Stimulated activated CD4-positive, alpha-beta T cell treated with anti-CD3 and anti-CD28 coated beads, Interleukin-2, amount 100 ng/mL, for 48 hours (primary cell): Measurements from ENCODE around the gene TUFT1.

Experiments used
- DNase-seq, 2 donors: peaks; one replicate each; pipeline ENCODE4 v3.0.0-alpha.2; 2020

The TUFT1 gene, protein sequence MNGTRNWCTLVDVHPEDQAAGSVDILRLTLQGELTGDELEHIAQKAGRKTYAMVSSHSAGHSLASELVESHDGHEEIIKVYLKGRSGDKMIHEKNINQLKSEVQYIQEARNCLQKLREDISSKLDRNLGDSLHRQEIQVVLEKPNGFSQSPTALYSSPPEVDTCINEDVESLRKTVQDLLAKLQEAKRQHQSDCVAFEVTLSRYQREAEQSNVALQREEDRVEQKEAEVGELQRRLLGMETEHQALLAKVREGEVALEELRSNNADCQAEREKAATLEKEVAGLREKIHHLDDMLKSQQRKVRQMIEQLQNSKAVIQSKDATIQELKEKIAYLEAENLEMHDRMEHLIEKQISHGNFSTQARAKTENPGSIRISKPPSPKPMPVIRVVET

DNA sequence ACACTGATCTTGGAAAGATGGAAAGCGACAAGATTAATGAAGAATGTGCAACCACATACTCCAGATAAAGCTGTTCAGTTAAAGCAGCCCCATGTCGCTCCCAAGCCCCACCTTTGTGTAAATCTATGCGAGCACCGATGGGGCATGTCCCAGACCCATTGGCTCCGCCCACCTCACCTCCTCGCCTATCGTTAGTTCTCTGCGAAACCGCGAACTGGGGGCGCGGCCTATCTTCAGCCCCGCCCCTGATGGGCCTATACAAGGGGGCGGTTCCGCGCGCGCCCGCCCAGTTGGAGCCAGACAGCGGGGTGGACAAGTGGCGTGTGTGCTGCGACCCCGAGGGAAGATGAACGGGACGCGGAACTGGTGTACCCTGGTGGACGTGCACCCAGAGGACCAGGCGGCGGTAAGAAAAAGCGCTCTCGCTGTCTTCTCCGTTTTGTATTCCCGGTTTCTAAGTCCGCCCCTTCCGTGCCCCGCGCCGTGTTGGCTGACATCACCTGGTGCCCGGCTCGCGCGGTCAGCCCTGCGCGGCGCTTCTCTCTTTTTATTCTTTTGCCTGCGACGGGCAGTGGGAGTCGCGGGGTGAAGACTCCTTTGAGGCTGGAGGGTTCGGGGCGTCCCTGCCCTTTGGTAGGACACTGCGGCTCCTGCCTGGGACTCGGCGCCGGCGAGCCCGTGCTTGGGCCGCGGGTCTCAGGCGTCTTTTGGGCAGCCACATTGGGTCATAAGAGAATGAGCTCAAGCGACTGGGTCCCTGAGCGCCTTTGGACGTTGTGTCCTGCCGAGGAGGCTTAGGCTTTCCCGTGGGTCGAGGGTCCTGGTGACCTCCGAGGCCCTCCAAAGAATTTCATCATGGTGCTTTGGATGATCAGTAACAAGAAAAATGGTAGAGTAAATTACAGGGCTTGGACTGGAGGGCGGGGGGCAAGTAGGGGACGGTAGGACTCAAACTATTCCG lies at the start of gene TUFT1:
Gene TUFT1 (plus strand): TSS at position 289 of the 961 bp plus-strand sequence. CDS start 58 bp downstream, at position 347.
- DNase-seq = peak; percentile 93 to 96

DNA sequence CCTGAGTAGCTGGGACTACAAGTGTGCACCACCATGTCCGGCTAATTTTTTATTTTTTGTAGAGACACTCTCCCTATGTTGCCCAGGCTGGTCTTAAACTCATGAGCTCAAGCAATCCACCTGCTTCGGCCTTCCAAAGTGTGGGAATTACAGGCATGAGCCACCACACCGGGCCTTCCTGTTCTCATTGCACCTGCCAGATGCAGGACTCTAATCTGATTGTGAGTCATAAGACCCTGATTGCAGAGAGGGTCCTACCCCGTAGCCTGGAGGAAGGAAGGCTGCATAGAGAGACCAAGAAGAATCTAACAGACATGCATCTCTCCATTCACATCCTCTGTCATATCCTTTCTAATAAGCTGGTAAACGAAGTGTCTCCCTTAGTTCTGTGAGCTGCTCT lies 48.5 kb upstream of the TUFT1 start:
- DNase-seq = no peak

DNA sequence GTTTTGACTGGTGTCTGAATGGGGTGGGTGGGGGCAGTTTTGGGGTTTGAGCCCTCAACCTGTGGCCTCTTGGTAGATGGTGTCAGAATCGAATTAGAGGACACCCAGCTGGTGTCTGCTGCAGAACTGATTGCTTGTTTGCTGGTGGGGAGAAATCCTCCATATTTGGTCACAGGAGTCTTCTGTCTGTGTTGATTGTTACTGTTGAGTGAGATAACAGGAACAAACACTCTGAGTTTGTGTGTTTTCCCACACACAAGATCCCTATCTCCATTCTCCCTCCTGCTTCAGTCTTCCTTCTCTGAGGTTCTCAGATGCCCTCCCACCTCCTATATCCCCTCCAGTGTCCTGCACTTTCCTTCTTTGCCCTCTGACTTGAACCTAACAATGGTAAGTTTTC lies 48.0 kb upstream of the TUFT1 start:
- no peak for DNase-seq

DNA sequence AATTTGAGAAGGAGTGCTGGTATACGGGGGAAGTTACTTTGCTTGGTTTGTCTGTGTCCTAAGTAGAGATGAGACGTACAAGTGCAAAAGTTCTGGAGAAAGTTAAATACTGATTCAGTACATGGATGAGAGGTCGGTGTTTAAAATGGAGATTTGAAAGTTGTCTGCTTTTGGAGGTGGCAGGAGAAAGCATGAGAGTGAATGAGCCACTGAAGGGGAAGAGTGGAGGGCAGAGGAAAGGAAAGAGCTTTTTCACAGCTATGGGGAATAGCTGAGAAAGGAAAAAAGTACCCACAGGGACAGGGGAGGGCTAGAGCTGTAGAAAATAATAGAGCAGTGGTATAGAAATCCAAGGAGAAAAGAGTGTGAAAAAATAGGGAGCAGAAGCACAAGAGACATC lies 47.1 kb upstream of the TUFT1 start:
- DNase-seq = no peak

DNA sequence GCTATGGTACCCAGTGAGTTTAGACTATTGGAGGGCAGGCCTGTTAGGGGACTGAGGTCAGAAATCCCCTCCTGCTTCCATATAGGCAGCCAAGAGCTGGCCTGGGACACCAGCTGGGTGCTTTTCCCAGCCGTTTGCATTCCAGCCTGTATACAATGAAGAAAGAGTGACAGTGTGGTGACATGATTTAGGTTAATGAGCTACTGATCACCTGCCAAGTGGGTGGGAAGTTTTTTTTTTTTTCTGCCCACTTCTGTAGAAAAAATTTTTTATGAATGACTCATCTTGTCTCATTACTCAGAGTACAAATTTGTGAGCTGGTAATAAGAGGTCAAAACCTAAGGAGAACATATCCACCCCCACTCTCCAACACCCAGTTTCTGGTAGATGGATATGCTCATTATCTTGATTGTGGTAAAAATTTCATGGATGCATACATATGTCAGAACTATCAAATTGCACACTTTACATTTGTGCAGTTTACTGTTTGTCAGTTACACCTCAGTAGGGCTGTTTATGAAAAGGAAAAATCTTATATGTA lies 45.3 kb upstream of the TUFT1 start:
- DNase-seq = no peak

DNA sequence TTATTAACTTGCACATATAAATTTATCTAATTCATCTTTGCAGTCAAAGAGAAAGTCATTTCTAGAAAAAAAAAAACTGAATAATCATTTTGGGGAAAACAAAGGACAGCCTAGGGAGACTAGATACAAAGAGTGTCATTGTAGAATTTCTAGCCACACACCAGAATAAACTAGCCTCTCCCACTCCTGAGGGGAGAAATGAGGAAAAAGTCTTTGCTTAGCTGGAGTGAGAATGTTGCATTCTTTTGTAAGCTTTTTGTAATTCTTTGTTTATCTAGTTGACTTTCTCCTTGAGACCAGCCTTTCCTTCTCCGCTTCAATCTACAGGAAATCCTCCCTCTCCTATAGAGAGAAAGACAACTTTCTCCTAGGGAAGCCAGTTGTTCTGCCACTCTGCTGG lies 44.8 kb upstream of the TUFT1 start:
- DNase-seq = no peak

DNA sequence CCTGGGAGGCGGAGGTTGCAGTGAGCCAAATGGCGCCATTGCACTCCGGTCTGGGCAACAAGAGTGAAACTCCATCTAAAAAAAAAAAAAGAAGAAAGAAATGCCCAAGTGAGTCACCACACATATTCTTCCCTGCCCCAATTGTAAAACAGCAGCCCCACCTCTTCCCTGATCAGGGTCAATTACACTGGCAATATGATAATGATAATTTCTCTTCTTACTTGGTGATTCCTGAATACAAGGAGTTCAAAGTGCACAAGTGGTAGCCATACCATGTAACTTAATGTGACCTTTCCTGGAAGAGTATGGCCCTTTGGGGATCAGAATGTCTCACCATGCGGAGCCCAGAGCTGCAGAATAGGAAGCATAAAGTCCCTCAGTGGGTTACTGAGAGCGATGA lies 40.7 kb upstream of the TUFT1 start:
- no peak for DNase-seq

DNA sequence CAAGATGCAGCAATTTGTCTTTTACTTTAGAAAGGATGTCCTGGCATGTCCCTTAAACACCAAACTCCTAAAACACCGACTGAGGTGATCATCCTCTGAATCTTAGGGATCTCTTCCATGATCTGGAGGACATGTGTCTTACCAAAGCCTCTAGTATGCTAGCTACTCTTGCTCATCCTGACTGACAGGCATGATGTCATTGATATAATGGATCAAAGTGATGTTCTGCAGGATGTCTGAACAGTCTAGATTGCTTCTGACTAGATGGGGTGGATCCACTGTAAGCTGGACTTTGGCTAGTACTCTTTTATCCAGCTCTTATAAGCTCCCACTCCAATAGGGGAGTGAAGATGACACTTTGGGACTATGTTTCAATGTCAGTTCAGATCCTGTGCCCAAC lies 40.2 kb upstream of the TUFT1 start:
- no peak for DNase-seq

DNA sequence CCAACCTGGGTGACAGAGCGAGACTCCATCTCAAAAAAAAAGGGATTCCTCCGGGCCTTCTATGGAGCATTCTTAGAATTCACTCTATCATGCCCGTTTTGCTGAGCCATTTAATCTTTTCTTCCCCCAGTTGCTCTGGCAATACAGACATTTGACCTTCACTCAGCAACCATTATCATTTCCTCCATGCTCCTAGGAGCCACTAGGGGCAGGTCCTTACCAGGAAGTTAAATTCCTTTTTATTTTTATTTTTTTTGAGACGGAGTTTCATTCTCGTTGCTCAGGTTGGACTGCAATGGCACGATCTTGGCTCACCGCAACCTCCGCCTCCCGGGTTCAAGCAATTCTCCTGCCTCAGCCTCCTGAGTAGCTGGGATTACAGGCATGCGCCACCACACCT lies 38.6 kb upstream of the TUFT1 start:
- DNase-seq = no peak

DNA sequence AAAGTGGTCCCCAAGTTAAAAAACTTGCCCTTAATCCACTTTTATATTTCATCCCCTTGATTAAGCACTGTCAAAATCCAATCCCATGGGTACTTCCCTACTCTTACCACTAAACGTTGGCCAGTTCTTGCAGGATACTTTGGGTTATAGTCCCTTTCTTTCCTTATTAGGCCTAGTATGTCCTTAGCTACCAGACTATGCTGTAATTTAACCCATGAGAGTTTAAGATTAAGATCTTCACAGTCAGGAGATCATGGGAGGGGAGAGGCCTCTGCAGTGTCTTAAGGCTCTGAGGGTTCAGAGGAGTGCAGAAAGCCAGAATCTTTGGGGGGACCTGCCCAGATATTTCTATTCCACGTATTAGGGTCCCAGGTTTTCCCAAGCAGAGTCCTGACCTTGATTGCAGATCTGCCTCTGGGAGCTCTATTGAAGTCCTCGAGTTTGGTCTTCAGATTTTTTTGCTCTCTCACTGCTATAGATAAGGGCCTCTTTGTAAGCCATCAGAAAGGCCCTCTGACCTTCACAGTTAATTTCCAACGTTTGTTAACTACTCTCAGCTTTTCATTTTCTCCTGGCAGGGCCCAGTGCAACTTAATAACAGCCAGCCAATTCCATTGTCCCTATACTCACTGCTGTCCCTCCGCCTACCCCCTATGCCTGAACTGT lies 37.9 kb upstream of the TUFT1 start:
- DNase-seq = no peak

DNA sequence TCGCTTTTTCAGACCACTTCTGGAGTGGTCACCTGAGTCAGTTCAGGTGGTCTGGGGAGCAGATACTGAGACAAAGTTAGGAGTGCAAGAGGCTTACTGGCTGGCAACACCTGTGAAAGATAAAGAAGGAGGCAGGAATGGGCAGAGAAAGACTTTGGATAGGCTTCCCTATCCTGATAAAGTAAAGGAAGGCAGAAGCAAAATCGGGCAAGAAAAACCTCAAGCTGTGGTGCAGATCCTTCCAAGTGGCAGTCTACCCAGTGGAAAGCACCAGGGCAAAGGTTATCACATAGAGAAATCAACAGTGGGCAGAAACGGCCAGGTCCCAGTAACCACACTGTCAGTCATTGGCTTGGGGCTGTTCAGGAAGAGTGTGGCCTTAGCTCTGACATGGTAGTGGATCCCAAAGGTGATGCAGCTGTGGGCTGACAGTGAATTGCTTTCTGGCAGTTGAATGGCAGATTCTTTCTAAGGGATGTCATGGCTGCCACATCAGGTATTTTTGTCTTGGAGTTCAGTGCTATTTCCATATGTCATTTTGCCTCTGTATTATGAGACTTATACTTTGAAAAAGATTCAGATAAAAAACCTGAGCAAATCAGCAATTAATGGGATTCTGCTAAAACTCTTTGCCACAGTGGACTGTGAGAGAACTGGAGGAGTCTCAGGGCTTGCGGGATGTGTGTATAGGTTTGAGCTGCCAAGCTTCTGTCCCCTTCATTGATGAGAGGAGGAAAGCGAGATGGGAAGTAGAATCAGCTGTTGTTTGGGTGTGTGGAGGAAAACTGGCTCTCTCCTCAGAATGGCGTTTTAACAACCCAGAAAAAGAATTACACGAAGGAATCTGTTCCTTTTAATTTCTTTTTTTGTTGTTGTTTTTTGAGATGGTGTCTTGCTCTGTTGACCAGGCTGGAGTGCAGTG lies 37.0 kb upstream of the TUFT1 start:
- DNase-seq = no peak

DNA sequence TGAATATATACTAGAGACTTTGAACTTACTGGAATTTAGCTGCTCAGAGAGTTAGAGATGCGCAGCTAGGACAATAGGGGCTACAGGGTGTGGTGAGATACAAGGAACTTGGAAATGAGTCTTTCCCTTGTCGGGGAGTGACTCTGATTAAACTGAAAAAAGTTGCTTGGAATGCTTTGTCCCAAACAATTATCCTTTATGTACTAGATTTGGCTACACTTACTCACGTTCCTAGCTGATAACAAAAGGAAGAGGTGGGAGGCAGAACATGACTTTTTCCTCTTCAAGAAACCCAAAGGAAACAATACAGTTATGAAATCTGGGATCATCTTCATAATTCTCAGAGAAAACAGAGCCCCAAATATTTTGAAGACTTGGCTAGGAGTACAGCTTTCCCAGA lies 35.9 kb upstream of the TUFT1 start:
- DNase-seq = no peak

DNA sequence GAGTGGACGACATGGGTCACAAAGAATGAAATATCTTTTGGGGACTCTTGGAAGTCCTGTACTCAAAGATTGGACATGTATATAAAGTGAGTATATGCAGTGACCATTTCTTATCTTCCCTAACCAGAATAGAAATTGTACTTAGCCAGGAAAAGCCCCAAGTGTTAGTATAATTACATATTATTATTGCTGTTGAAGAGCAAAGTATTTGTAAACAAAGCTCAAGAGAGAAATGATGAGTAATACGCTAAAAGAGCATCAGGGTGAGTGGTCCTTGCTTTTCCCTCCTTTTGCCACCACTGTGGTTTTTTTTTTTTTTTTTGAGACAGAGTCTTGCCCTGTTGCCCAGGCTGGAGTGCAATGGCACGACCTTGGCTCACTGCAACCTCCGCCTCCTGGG lies 35.4 kb upstream of the TUFT1 start:
- DNase-seq = no peak

DNA sequence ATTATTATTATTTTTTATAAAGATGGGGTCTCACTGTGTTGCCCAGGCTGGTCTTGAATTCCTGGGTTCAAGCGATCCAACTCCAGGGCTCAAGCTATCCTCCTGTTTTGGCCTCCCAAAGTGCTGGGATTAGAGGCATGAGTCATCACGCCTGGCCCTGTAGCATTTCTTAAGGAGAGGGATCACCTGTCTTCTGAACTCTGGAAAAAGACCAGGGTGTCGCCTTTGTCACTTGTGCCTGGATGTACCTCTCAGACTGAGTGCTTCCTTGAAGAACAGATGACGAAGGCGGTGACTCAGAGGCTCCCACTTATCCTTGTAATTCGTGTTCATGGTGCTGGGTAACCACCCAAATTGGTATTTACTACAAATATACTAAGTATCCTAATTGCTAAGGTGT lies 31.3 kb upstream of the TUFT1 start:
- DNase-seq = no peak

DNA sequence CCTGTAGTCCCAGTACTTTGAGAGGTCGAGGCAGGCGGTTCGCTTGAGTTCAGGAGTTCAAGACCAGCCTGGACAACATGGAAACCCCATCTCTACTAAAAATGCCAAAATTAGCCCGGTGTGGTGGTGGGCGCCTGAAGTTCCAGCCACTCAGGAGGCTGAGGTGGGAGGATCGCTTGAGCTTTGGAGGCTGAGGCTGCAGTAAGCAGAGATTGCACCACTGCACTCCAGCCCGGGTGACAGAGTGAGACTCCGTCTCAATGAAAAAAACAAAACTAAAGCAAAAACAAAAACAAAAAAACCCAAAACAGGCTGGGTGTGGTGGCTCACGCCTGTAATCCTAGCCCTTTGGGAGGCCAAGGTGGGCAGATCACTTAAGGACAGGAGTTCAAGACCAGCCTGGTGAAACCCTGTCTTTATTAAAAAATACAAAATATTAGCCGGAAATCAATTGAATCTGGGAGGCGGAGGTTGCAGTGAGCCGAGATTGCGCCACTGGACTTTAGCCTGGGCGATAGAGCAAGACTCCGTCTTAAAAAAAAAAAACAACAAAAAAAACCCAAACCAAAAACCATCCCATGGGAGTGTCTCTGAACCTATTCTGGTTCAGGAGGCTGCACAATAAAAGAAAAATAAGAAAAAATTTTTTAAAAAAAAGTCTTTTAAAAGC lies 30.6 kb upstream of the TUFT1 start:
- DNase-seq = no peak

DNA sequence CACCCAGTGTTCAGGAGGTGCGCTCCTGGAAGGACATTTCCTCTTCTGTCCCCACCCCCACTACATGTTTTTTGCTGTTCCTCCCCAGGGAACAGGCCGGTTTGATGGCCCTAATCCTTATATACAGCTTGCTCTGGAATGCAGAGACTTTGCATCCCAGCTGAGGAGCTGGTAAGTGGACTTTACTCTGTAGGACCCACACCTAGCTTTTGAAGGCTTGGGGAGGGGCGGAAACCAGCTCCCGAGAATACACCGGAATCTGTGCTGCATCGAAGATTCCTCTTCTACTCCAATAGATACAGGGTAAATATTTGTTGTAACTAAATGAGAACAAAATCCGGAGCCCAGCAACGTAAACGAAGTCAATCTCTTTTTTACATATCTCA lies 30.1 kb upstream of the TUFT1 start:
- no peak for DNase-seq

DNA sequence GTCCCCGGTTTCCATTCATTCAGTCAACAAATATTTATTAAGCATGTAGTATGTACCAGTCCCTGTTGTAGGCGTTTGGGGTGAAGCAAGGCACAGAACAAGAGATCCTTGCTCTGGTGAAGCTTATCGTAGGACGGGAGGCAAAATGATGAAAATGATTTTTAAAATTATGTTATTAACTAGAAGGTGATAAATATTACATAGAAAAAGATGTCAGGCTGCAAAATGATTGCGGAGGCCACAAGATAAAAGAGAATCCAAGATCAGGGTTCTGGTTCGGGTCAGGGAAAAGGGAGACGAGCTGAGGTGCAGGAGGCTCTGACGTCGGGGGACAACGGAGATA lies 29.5 kb upstream of the TUFT1 start:
- no peak for DNase-seq

DNA sequence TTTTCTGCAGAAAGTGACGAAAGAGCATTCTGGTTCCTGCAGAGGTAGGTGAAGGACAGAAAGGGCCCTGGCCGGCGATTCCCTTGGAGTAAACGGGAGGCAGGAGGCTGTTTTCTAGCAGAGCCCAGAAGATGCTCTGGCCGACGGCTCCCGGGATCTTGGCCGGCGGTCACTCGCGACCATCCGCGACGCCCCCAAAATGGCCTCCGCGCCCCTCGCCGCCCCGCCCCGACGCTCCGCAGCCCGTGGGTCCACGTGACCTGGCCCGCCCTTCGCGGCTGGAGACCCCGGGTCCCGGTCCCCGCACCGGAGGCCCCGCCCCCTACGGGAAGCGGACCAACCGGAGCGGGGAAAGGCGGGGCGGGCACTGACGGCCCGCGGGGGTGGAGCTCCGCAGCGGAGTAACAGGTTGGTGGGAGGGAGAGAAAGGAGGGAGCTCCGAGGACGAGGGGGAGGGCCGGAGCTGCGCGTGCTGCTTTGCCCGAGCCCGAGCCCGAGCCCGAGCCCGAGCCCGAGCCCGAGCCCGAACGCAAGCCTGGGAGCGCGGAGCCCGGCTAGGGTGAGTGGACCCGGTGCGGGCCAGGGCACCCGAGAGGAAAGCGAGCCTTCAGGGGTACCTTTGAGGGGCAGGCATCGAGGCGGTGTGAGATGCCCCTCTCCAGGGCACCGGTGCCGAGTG lies 29.0 kb upstream of the TUFT1 start, which contains the start of gene CGN:
Gene CGN (plus strand): TSS at position 431 of the 679 bp plus-strand sequence. CDS start 7,133 bp downstream, outside the sequence.
- DNase-seq = peak; percentile 72 to 73

DNA sequence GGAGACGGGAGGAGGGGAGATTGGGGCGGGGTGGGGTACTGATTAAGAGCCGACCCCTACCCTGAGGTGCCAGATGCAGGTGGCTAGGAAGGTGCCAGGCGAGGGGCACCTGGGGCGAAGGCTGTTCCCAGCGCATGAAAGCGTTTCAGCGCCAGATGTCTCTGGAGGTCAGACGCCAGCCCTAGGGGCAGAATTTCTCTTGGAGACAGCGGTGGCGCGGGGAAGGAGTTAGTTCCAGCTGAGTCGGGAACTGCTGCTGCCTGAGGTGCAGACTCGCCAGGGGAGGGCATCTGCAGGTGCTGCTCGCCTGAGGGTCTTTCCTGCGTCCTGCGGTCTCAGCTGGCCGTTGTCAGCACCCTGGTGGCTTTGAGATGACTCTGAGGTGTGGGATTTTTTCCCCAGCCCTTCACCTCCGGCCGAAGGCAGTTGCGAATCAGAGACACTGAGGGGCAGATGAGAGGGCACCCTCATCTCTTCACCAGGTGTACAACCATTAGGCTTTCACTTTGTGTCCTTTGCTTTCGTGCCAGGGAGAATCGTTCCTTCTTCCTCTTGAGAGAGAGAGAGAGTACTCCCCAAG lies 28.4 kb upstream of the TUFT1 start:
- DNase-seq = peak in 1 of 2 donors; percentile 14

DNA sequence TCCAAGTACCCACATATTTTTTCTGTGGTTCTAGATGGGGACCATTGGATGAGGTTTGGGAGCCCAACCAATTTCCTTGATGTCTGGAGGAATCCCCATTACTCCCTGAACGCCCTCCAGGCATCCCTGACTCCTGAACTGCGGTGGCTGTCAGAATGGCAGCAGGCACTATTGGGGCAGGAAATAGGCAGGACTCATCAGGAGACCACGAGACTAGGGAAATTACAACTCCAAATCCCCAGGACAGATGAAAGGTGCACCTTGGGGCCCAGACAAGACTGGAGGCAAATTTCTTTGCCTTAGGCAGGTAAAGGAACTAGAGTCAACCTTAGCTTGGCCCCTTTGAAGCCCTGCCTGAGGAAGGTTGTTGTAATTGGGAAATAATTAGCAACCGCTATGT lies 27.8 kb upstream of the TUFT1 start:
- DNase-seq = no peak
